Measurements from ENCODE around the gene LIN54.

DNA sequence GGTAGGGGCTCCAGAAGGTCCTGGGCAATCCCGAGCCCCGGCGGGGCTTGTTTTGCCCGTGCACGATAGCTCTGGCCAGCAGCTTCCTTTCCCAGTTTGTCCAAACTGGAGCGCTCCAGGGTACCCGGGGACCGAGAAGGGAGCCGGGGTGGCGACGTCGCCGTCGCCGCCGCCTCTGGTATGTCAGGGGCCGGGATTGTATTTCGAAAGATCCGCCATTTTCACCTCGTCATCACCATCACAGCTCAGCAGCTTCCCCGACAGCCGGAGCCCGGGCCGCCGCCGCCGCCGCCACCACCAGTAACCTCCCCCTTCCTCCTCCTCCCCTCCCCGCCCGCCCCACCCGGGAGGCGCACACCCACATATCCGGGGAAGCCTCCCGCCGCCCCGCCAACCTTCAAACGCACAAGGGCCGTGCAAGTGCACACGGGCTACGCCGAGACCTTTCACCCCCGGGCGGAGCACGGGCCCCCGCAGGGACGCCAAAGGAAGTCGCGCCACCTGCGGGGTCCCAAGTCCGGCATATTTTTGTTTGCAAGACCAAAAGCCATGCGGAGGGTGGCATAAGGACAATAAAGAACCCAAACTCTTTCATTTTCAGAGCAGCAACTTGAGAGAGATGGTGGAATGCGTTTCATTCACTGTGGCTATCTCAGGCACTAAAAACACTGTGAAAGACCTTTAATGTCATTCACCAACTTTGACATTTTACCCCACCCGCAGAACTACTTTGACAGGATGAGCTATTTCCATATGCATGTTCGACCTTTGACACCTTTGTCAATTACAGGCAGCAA lies at the start of gene LIN54:
- TF ChIP-seq, protein P1, sequence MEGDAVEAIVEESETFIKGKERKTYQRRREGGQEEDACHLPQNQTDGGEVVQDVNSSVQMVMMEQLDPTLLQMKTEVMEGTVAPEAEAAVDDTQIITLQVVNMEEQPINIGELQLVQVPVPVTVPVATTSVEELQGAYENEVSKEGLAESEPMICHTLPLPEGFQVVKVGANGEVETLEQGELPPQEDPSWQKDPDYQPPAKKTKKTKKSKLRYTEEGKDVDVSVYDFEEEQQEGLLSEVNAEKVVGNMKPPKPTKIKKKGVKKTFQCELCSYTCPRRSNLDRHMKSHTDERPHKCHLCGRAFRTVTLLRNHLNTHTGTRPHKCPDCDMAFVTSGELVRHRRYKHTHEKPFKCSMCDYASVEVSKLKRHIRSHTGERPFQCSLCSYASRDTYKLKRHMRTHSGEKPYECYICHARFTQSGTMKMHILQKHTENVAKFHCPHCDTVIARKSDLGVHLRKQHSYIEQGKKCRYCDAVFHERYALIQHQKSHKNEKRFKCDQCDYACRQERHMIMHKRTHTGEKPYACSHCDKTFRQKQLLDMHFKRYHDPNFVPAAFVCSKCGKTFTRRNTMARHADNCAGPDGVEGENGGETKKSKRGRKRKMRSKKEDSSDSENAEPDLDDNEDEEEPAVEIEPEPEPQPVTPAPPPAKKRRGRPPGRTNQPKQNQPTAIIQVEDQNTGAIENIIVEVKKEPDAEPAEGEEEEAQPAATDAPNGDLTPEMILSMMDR (IDR thresholded peaks at IDR 0.05), result no peak
- peak in 1 of 2 donors; percentile 51 for TF ChIP-seq POLR2A (IDR thresholded peaks at IDR 0.05)
